GM19099 (cell line): Measurements from ENCODE around the gene NLRP4.

Source experiments
- POLR2A ChIP-seq: IDR thresholded peaks from 3 replicates; pipeline ENCODE4 v1.6.1; 2011; ENCODE audit warnings: low read depth; ENCODE audit not compliant: insufficient read length; ENCODE audit errors: extremely low read depth

The NLRP4 gene

GRCh38 chr19:55857149-55857548 lies 20.8 kb downstream of the NLRP4 start:
- no peak for TF ChIP-seq POLR2A

- TF ChIP-seq POLR2A = no peak
Observed at GRCh38 chr19:55857974-55858373, 21.6 kb downstream of the NLRP4 start.

- TF ChIP-seq POLR2A = no peak
Observed at GRCh38 chr19:55858401-55858800, 22.1 kb downstream of the NLRP4 start.

- no peak for TF ChIP-seq POLR2A
Observed at GRCh38 chr19:55858969-55859368, 22.6 kb downstream of the NLRP4 start.

- TF ChIP-seq POLR2A = no peak
Observed at GRCh38 chr19:55866521-55866920, 30.2 kb downstream of the NLRP4 start.

- no peak for TF ChIP-seq POLR2A
Observed at GRCh38 chr19:55867101-55867500, 30.8 kb downstream of the NLRP4 start.

- no peak for TF ChIP-seq POLR2A
Observed at GRCh38 chr19:55870736-55871135, 34.4 kb downstream of the NLRP4 start.

GRCh38 chr19:55877211-55877610 lies 40.9 kb downstream of the NLRP4 start:
- TF ChIP-seq POLR2A = no peak

GRCh38 chr19:55882626-55883025 lies 46.3 kb downstream of the NLRP4 start:
- TF ChIP-seq POLR2A = no peak

- no peak for TF ChIP-seq POLR2A
Observed at GRCh38 chr19:55898911-55899310, 62.6 kb downstream of the NLRP4 start.

- no peak for TF ChIP-seq POLR2A
Observed at GRCh38 chr19:55901369-55902079, 65.2 kb downstream of the NLRP4 start.

GRCh38 chr19:55902080-55902751 lies 65.9 kb downstream of the NLRP4 start:
- TF ChIP-seq POLR2A = no peak

GRCh38 chr19:55907286-55907685 lies 70.9 kb downstream of the NLRP4 start:
- TF ChIP-seq POLR2A = no peak

GRCh38 chr19:55907746-55908145 lies 71.4 kb downstream of the NLRP4 start:
- TF ChIP-seq POLR2A = no peak

GRCh38 chr19:55909801-55910200 lies 73.5 kb downstream of the NLRP4 start:
- TF ChIP-seq POLR2A = no peak

GRCh38 chr19:55912916-55913315 lies 76.6 kb downstream of the NLRP4 start:
- no peak for TF ChIP-seq POLR2A
